Activated T-cell treated with anti-CD3 and anti-CD28 coated beads, Interleukin-2, amount 50 U/mL, for 1 hour (primary cell): ENCODE results near the gene TARM1.
"Not testable (repeated sequence)": the region's sequence is repeated elsewhere in the genome, so short reads cannot be mapped to it uniquely, and the experiment has no call there.

Experiments
- DNase-seq: peaks from one replicate; pipeline ENCODE4 v3.0.0-alpha.2; 2020

Gene TARM1

DNA sequence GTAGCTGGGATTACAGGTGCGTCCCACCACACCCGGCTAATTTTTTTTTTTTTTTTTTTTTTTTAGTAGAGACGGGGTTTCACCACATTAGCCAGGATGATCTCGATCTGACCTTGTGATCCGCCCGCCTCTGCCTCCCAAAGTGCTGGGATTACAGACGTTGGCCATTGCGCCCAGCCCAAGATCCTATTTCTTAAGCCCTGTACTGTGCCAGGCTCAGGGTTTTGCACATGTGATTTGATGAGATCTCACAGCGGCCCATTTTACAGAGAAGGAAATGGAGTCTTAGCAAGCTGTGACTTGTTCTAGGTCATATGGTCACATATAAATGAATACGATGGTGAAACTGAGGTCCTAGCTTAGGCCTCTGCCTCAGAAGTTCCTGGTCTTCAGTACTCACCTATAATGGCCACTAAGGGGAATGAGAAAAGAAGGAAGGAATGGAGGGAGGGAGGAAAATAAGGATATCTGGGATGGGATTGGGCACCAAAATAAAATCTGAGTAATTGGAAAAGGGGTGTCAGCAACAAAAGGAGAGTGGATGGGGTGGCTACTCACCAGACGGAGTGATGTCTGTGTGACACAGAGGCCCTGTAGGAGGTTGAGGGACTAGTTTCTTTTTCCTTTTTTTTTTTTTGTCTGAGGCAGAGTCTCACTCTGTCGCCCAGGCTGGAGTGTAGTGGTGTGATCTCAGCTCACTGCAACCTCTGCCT is 18.2 kb upstream of the TARM1 start:
- no peak for DNase-seq

GRCh38 chr19:54096617-54097106 is 15.5 kb upstream of the TARM1 start:
- peak; percentile 36 for DNase-seq

DNA sequence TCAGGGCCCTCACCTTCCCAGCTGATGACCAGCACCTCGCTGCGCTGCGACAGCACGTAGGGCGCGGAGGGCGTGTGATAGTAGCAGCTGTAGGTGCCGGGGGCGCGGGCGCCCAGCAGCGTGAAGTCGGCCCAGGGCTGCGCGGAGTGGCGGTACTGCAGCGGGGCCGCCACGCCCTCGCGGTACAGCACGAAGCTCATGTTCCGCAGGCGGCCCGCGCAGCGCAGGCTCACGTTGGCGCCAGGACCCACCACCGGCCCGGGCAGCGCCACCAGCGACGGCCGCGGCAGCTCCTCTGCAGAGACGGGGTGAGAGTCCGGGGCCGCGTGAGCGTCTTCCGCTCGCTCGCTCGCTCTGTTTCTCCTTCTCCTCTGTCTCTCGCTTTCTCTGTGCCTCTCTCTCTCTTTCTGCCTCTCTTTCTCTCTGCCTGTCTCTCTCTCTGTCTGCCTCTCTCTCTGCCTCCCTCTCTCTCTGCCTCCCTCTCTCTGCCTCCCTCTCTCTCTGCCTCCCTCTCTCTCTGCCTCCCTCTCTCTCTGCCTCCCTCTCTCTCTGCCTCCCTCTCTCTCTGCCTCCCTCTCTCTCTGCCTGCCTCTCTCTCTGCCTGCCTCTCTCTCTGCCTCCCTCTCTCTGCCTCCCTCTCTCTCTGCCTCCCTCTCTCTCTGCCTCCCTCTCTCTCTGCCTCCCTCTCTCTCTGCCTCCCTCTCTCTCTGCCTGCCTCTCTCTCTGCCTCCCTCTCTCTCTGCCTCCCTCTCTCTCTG is 14.9 kb upstream of the TARM1 start:
- DNase-seq: peak; percentile 67

- no peak for DNase-seq
These were observed 14.1 kb upstream of the TARM1 start for GRCh38 chr19:54095136-54095858.

- DNase-seq: no peak
These were observed 13.3 kb upstream of the TARM1 start for GRCh38 chr19:54094426-54095000.

- no peak for DNase-seq
These were observed 3.2 kb upstream of the TARM1 start for GRCh38 chr19:54084410-54084809.

GRCh38 chr19:54077334-54077733 is 3.8 kb downstream of the TARM1 start:
- DNase-seq: no peak

DNA sequence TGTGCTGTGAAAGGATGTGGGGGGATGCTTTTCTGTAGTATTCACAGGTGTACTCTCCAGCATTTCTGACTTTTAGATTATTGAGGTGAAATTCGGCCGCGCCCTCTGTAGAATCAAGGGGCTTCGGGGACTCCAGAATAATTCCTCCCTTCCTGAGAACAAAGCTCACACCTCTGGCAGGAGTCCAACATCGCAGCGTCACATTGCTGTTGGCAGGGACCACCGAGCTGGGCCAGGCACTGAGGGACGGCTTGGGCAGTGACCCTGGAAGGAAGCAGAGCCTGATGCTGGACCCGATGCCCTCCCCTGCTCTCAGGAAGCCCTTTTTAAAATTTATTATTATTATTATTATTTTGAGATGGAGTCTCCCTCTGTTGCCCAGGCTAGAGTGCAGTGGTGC is 6.3 kb downstream of the TARM1 start:
- DNase-seq: no peak

GRCh38 chr19:54073829-54074228 is 7.3 kb downstream of the TARM1 start:
- no peak for DNase-seq

- DNase-seq: no peak
These were observed 11.7 kb downstream of the TARM1 start for GRCh38 chr19:54069470-54069869.

DNA sequence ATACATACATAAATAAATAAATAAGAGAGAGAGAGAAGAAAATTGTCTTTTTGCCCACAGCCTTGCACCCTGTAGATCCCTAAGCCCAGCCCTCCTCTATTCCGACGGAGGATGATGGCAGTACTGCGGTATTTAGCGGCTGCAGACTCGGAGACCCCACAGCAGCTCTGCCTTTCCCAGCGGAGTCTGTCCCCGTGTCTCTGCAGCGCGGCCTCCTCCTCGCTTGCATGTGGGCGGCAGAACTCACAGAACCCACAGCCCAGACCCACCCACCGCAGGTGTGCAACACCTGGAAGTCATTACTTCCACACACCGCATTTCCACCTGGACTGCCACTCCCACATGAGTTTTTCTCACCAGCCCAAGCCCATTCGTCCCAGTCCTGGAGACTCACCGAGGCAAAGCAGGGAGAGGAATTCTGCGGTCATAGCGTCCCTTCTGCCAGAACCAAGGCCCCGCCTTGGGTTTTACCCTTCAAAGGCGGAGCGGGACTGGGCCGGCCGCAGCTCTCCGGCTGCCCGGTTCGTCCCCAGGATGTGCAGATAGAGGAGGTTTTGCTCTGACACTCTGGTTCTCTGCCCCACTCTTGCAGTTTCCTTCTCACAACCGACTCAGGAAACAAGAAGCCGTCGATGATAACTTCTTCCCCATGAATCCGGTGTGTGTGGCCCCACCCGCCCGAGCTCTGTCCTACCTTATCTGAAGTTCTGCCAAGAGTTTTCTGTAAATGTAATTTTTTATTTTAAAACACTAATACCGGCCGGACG is 17.6 kb downstream of the TARM1 start, which contains the start of gene VSTM1:
Gene VSTM1, minus strand, starts transcription at position 548 of the 767 bp plus-strand sequence. Its CDS starts 120 bp downstream, at position 428.
- DNase-seq: no peak

GRCh38 chr19:54062643-54063042 is 18.5 kb downstream of the TARM1 start:
- DNase-seq: no peak

DNA sequence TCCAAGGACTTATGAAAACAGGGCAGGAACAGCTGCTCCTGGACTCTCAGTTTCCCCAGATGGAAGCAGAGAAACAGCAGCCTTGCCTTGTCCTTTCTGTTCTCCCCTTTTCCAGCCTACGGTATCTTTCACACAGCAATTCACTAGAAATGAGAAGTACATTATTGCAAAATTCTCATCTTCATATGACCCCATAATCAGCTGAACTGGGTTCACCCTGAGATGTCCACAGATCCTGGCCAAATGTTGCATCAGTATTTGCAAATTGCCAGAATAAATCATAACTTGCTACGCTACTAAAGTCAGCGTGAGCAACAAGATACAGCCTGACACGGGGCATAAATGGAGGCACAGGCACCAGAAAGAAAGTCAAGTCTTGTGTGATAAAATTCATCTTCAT is 33.5 kb downstream of the TARM1 start:
- DNase-seq: no peak

DNA sequence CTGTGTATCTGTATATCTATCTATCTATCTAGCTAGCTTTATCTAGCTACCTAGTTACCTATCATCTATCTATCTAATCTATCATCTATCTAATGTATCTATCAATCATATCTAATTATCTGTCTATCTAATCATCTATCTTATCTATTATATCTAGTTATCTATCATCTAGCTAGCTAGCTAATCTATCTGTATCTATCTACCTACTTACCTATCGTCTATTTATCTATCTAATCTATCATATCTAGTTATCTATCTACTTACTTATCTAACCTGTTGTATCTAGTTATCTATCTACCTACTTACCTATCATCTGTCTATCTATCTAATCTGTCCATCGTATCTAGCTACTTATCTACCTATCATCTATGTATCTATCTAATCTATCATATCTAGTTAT is 35.4 kb downstream of the TARM1 start:
- no peak for DNase-seq

DNA sequence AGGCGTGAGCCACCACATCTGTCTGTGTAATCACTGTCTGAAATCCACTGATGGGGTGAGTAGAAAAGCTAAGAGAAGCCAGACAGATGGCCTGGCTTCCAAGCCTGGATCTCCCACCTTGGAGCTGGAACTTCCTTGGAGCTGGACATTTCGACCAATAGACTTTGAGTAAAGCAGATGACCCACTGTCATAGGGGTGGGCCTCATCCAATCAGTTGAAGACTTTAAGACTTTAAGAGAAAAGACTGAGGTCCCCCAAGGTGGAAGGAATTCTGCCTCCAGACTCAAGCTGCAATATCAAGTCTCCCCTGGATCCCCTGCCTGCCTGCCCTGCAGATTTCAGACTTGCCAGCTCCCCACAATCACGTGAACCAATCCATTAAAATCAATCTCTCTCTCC is 38.2 kb downstream of the TARM1 start:
- DNase-seq: no peak

DNA sequence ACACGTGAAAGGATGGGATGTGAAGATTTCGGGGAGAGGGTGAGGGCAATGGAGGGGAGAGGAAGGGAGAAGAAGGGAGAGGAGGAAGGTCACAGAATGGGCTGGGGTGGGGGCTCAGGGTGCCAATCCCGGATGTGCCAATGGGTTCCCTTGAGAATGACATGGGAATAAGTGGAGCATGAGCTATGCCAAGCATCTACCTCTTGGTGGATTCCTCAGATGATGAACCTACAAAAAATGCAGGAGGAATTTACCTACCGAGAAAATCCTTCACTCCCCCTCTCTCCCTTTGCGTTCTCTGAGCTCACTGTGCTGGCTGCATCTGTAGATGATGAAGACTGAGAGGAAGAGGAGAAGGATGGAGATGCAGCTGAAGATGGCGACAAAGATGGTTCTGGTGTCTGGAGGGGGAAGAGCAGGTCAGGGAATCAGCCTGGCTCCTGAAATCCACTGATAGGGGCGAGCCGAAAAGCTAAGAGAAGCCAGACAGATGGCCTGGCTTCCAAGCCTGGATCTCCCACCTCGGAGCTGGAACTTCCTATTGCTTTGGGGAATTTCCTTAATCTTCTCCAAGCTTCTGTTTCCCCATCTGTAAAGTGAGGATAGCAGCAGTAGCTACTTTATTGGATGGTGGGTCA is 39.1 kb downstream of the TARM1 start:
- DNase-seq: no peak

DNA sequence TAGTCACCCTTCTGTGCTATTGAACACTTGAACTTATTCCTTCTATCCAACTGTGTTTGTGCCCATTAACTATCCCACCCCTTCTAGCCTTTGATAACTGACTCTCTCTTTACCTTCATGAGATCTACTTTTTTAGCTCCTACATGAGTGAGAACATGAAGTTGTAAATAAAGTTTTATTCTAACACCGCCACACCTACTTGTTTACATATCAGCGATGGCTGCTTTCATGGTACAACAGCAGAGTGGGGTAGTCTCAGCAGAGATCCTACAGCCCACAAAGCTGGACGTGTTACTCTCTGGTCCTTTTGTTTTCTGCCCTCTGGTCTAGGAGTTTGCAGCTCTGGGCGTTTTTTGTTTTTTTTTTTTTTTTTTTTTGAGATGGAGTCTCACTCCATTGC is 41.2 kb downstream of the TARM1 start:
- no peak for DNase-seq

GRCh38 chr19:54036542-54036941 is 44.6 kb downstream of the TARM1 start:
- not testable (repeated sequence) for DNase-seq

GRCh38 chr19:54035215-54036178 is 45.7 kb downstream of the TARM1 start:
- no peak for DNase-seq

GRCh38 chr19:54030895-54031586 is 50.1 kb downstream of the TARM1 start:
- DNase-seq: no peak
